ENCODE measurements around the gene TRDN.
"Not testable (repeated sequence)": the region's sequence is repeated elsewhere in the genome, so short reads cannot be mapped to it uniquely, and the experiment has no call there.

The TRDN gene

DNA sequence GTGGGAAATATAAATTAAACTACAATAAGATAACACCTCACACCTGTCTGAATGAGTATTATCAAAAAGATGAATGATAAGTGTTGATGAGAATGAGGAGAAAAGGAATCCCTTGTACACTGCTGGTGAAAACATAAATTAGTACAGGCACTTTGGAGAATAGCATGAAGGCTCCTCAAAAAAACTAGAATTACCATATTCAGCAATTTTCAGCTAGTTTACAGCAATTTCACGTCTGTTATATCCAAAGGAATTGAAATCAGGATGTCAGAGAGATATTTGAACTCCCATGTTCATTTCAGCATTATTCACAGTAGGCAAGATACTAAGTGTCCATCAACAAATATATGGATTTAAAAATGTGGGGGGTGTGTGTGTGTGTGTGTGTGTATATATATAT lies 348.1 kb downstream of the TRDN start:
- DNase-seq (ENCODE audit: low spot score): no peak

GRCh38 chr6:123276546-123276980 lies 360.2 kb downstream of the TRDN start:
- DNase-seq (ENCODE audit: low spot score): no peak

DNA sequence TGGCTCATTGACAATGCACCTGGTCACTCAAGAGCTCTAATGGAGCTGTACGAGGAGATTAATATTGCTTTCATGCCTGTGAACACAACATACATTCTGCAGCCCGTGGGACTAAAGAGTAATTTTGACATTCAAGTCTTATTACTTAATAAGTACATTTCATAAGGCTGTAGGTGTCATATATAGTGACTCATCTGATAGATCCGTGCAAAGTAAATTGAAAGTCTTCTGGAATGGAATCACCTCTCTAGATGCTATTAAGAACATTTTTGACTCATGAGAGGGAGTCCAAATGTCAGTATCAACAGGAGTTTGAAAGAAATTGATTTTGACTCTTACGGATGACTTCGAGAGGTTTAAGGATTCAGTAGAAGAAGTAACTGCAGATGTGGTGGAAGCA lies 372.8 kb downstream of the TRDN start:
- no peak for DNase-seq (ENCODE audit: low spot score)

DNA sequence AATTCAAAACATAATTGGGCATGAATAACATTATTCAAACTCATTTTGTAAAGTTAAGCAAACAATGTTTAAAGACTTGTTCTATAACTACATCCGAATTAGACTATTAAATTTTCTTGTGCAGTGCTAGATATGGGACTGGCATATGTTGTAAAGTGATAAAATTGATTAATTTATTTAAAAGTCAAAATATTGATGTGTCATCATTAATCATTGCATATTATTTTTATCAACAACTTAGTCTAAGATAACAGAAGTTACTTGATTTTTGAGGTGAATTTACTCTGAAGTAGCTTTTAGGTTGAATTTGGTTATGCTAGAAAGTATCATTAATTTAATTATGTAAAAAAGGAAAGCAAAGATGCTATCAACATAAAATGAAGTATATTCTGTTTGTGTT lies 396.1 kb downstream of the TRDN start:
- no peak for DNase-seq (ENCODE audit: low spot score)

- DNase-seq (ENCODE audit: low spot score): no peak
Measured at GRCh38 chr6:123233336-123233735, 403.4 kb downstream of the TRDN start.

GRCh38 chr6:123227789-123228188 lies 409.0 kb downstream of the TRDN start:
- not testable (repeated sequence) for DNase-seq (ENCODE audit: low spot score)

DNA sequence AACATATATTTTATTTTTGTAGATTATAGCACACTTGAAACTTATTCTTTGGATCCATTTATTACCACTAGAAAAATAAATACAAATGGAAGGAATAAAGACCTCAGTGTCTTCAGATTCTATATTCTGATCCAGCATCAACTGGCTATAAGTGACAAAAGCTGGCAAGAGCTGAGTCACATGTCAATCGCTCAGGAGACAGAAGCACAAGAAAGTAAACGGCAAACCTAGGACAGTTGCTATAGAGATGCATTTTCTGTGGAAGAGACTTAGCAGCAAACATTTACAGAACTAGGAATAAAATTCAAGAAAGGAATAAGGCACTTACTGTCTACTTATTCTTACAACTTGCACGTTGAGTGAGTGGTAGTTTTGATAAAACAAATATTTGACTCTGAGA lies 410.4 kb downstream of the TRDN start:
- DNase-seq (ENCODE audit: low spot score): no peak

DNA sequence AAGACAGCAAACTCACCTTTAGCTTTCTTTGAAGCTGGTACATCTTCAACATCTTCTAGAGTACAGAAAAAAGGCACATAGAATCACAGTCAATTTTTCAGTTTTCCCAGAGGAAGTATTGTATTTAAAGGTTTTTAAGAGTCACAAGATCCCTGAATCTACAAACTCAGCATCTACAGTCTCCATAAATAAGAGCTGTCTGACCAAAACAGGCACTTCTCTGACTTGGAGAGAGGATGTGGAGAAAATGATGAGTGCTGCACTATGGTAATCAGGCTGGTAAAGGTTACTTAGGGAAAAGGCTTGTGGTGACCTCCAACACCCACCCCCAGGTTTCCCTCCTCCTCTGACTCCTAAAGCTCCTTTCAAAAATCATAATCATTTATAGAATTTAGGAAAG lies 412.7 kb downstream of the TRDN start:
- no peak for DNase-seq (ENCODE audit: low spot score)

DNA sequence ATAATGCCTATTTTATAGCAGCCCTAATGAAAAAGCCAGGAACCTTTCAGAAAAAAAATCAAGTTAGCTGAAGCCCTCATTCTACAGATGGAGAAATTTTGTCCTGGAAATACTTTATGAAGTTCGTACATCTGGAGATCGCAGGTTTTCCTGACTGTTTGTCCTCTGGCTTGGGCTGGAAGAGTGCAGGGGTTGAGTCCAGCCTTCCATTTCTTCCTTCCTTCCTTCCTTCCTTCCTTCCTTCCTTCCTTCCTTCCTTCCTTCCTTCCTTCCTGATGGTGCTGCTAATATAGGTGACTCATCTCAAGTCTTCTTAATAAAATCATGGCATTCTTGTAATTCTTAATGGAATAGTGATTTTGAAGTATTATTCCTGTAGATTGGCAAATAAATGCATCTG lies 413.3 kb downstream of the TRDN start:
- no peak for DNase-seq (ENCODE audit: low spot score)

- DNase-seq (ENCODE audit: low spot score): no peak
Measured at GRCh38 chr6:123215211-123215610, 421.5 kb downstream of the TRDN start.

- no peak for DNase-seq (ENCODE audit: low spot score)
Measured at GRCh38 chr6:123214433-123214832, 422.3 kb downstream of the TRDN start.

- no peak for DNase-seq (ENCODE audit: low spot score)
Measured at GRCh38 chr6:123213921-123214320, 422.8 kb downstream of the TRDN start.

DNA sequence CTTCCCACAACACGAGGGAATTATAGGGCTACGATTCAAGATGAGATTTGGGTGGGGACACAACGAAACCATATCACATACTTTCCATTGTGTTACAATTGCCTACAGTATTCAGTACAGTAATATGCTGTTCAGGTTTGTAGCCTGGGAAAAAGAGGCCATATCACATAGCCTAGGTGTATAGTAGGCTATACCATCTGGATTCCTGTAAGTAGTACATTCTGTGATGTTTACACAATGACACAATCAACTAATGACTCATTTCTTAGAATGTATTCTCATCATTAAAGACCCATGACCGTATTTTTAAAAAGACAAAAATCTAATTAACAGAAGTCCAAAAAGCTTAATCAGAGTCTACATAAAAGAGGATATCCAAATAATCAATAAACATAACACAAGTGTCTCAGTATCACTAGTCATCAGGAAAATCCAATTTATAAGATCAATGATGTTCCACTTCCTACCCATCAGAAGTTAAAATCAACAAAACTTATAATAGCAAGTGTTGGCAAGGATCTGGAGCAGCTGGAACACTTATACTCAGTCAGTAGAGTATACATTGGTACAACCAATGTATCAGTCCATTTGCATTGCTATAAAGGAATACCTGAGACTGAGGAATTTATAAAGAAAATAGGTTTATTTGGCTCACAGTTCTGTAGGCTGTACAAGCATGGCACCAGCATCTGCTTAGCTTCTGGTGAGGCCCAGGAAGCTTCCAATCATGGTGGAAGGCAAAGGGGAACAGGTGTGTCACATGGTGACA lies 424.8 kb downstream of the TRDN start:
- DNase-seq (ENCODE audit: low spot score): no peak

DNA sequence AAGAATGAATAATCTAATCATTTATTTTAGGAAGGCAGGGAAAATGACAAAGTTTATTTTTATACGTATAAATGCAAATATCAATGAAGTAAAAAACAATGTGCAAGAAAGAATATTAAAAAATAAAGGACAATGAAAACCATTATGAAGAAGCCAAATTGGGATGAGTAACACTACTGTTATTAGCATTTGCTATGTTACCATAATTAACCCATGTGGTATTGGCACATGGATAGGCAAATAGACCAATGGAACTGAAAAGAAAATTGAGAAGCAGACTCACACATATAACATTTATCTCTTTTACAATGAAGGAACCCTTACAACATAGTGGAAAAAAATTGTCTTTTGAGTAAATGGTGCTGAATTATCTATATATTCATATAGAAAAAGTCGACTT lies 426.1 kb downstream of the TRDN start:
- no peak for DNase-seq (ENCODE audit: low spot score)

GRCh38 chr6:123207967-123208510 lies 428.7 kb downstream of the TRDN start:
- DNase-seq (ENCODE audit: low spot score): no peak

DNA sequence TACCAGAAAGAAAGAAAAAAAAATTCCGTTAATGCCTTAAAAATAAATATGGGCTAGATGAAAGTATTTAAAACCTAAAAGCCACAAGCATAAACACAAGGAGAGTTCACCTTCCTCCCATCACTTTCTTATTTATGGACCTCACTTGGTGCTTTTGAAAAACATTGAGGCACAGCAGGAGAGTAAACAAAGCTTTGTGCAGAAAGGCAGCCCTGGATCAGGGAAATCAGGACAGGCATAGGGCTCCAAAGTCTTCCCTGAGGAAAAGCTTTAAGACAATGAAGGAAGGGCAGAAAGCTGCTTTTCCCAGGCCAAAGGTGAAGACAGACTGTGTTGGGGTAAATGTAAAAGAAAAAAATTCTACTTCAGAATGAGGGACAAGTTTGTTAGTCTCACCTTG lies 432.8 kb downstream of the TRDN start:
- DNase-seq (ENCODE audit: low spot score): no peak

- no peak for DNase-seq (ENCODE audit: low spot score)
Measured at GRCh38 chr6:123201869-123202372, 434.8 kb downstream of the TRDN start.

GRCh38 chr6:123193298-123193697 lies 443.5 kb downstream of the TRDN start:
- DNase-seq (ENCODE audit: low spot score): no peak

DNA sequence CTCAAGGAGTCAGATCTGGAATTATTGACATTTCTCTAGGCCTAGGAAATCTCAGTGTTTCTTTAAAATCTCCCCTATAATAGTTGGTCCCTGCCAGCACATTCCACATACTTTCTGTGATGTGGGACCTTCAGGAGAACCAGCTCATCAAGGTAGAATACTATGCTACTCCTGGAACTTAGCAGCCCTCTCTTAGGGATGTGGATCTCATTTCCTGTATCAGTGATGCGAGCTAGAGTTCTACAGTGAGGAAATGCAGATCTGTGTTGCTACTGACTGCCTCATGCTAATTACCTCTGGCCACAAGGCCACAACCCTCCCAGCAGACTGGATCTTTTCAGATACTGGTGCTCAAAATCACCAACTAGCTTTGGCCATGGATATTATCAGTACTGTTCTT lies 446.9 kb downstream of the TRDN start:
- DNase-seq (ENCODE audit: low spot score): no peak

- DNase-seq (ENCODE audit: low spot score): no peak
Measured at GRCh38 chr6:123182998-123183397, 453.8 kb downstream of the TRDN start.

DNA sequence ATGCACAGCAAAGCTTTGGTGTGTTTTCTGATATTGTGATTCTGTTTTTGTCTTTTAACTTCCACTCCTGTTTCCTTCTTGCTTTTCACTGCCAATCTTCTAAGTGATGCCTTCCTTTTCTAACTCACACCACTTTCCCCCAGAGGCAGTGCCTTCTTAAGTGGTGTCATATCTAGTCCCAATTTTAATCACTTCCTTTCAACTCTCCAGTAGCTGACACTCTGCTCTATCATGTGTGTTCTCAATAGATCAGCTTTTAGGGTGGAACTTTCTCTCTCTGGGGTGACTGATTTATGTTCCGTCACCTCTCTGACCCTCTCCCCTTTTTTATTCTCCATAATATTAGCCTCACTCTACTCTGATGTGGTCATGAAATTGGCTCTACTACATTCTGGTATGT lies 460.0 kb downstream of the TRDN start:
- DNase-seq (ENCODE audit: low spot score): no peak

GRCh38 chr6:123171341-123172115 lies 465.2 kb downstream of the TRDN start:
- no peak for DNase-seq (ENCODE audit: low spot score)

- DNase-seq (ENCODE audit: low spot score): no peak
Measured at GRCh38 chr6:123169774-123170095, 467.0 kb downstream of the TRDN start.

Measured in globus pallidus (tissue), 1 donor.